Mucosa of gallbladder (tissue), 1 donor: ENCODE results near the gene ARID3C. TPM values are rescaled to one million over a fixed set of nuclear protein-coding genes. Genes with fewer than 3 reads are reported as not detected.
A peak's percentile ranks its signal among the peaks of the same experiment; 100 is the strongest.

Experiments used
- DNase-seq: peaks from one replicate; pipeline ENCODE4 v3.0.0-alpha.2; 2020; ENCODE audit warnings: low spot score
- total RNA-seq: library from RNA; stranded (reverse); gene quantifications from one replicate; pipeline ENCODE4 v1.2.1, GENCODE V29; 2021
- donor health status: DM: no; HTN: no; CAD: no.

ARID3C gene
- total RNA-seq = not detected

- no peak for DNase-seq
Measured at GRCh38 chr9:34628656-34629490, at the start of gene ARID3C. ARID3C (minus strand) TSS chr9:34629066; CDS start chr9:34628014, 1,052 bp downstream.

- DNase-seq = no peak
Measured at GRCh38 chr9:34675869-34676268, 47.0 kb upstream of the ARID3C start.

- DNase-seq = peak; percentile 82
Measured at GRCh38 chr9:34675048-34675714, 46.3 kb upstream of the ARID3C start.

GRCh38 chr9:34674440-34674839 is 45.6 kb upstream of the ARID3C start:
- DNase-seq = no peak

- no peak for DNase-seq
Measured at GRCh38 chr9:34671307-34671706, 42.4 kb upstream of the ARID3C start.

- no peak for DNase-seq
Measured at GRCh38 chr9:34669809-34670562, 41.1 kb upstream of the ARID3C start.

GRCh38 chr9:34665381-34666250 is 36.8 kb upstream of the ARID3C start:
- DNase-seq = peak; percentile 94

- DNase-seq = no peak
Measured at GRCh38 chr9:34665067-34665380, 36.2 kb upstream of the ARID3C start.

- DNase-seq = peak; percentile 85
Measured at GRCh38 chr9:34664281-34665066, 35.6 kb upstream of the ARID3C start.

- no peak for DNase-seq
Measured at GRCh38 chr9:34663303-34663605, 34.4 kb upstream of the ARID3C start.

- no peak for DNase-seq
Measured at GRCh38 chr9:34662526-34663302, 33.8 kb upstream of the ARID3C start, which contains the start of gene CCL27. CCL27 (minus strand) TSS chr9:34662657; CDS start chr9:34662633, 24 bp downstream.

- no peak for DNase-seq
Measured at GRCh38 chr9:34659592-34660253, 30.9 kb upstream of the ARID3C start.

GRCh38 chr9:34658461-34658860 is 29.6 kb upstream of the ARID3C start:
- no peak for DNase-seq

- DNase-seq = no peak
Measured at GRCh38 chr9:34656992-34657391, 28.1 kb upstream of the ARID3C start.

- DNase-seq = no peak
Measured at GRCh38 chr9:34655394-34655793, 26.5 kb upstream of the ARID3C start.

- DNase-seq = peak; percentile 57
Measured at GRCh38 chr9:34654323-34655051, 25.6 kb upstream of the ARID3C start.

- DNase-seq = no peak
Measured at GRCh38 chr9:34653151-34654072, 24.5 kb upstream of the ARID3C start.

- no peak for DNase-seq
Measured at GRCh38 chr9:34652602-34653000, 23.7 kb upstream of the ARID3C start.
